GM13977 (cell line): Measurements from ENCODE around the gene CREBL2.
"Not testable (repeated sequence)": the region's sequence is repeated elsewhere in the genome, so short reads cannot be mapped to it uniquely, and the experiment has no call there.

ENCODE experiments used
- DNase-seq: peaks from one replicate; pipeline ENCODE4 v3.0.0; 2012; ENCODE audit warnings: low spot score
- CTCF ChIP-seq: IDR thresholded peaks from 2 replicates; pipeline ENCODE4 v1.5.1; 2012; ENCODE audit warnings: mild to moderate bottlenecking, control low read depth; ENCODE audit not compliant: insufficient read depth; ENCODE audit errors: extremely low read depth, missing control alignments
- in situ Hi-C: fragments of 300-500 bp; cut with MboI; formaldehyde crosslinking; loops from one replicate; pipeline ENCODE4 v1.12.0; 2022; ENCODE audit warnings: low sequenced_read_pairs, low pct_unique_long_range_greater_than_20kb, mixed read lengths, inconsistent platforms; ENCODE audit not compliant: unreplicated experiment

The CREBL2 gene

GRCh38 chr12:12636641-12637040 lies 25.0 kb downstream of the CREBL2 start:
- in situ Hi-C loops = no loop called here
- no peak for TF ChIP-seq CTCF
- DNase-seq = peak; percentile 70

GRCh38 chr12:12639995-12640394 lies 28.3 kb downstream of the CREBL2 start:
- in situ Hi-C loops, DNase-seq: not testable (repeated sequence)

GRCh38 chr12:12641650-12642049 lies 30.0 kb downstream of the CREBL2 start:
- in situ Hi-C loops = no loop called here
- no peak for TF ChIP-seq CTCF

GRCh38 chr12:12642916-12643315 lies 31.2 kb downstream of the CREBL2 start:
- no peak for TF ChIP-seq CTCF
- no peak for DNase-seq
- in situ Hi-C loops = no loop called here

More at GRCh38 chr12:12641650-12642049, 30.0 kb downstream of the CREBL2 start:
- no peak for DNase-seq

- peak; percentile 56 for TF ChIP-seq CTCF
- in situ Hi-C loops = no loop called here
- peak; percentile 48 for DNase-seq
Measured at GRCh38 chr12:12645485-12645884, 33.8 kb downstream of the CREBL2 start.

- in situ Hi-C loops = not testable (repeated sequence)
- DNase-seq = peak; percentile 64
Measured at GRCh38 chr12:12645968-12646367, 34.3 kb downstream of the CREBL2 start.

- in situ Hi-C loops = no loop called here
- TF ChIP-seq CTCF = no peak
- peak; percentile 26 for DNase-seq
Measured at GRCh38 chr12:12646483-12647072, 34.9 kb downstream of the CREBL2 start.

GRCh38 chr12:12648284-12648683 lies 36.6 kb downstream of the CREBL2 start:
- no peak for DNase-seq
- in situ Hi-C loops = no loop called here
- no peak for TF ChIP-seq CTCF
